Activated naive CD8-positive, alpha-beta T cell treated with anti-CD3 and anti-CD28 coated beads for 36 hours (primary cell): ENCODE measurements around the gene C12orf57. TPM values are rescaled to one million over a fixed set of nuclear protein-coding genes. Genes with fewer than 3 reads are reported as not detected.

Experiments used
- DNase-seq: peaks from one replicate; pipeline ENCODE4 v3.0.0; 2021
- H3K27ac Mint-ChIP-seq: one replicate; pipeline ENCODE4 v1.8.0; 2022; ENCODE audit warnings: mild to moderate bottlenecking, moderate library complexity, mixed read lengths
- H3K27me3 Mint-ChIP-seq: one replicate; pipeline ENCODE4 v1.8.0; 2022; ENCODE audit warnings: mild to moderate bottlenecking, mixed read lengths
- H3K36me3 Mint-ChIP-seq: one replicate; pipeline ENCODE4 v1.8.0; 2021; ENCODE audit warnings: mild to moderate bottlenecking, mixed read lengths
- H3K4me1 Mint-ChIP-seq: one replicate; pipeline ENCODE4 v1.8.0; 2021; ENCODE audit warnings: mixed read lengths
- H3K4me3 Mint-ChIP-seq: one replicate; pipeline ENCODE4 v1.8.0; 2022; ENCODE audit warnings: mild to moderate bottlenecking, moderate library complexity, mixed read lengths
- H3K9me3 Mint-ChIP-seq: one replicate; pipeline ENCODE4 v1.8.0; 2022; ENCODE audit warnings: mixed read lengths
- total RNA-seq, 2 experiments: library from RNA; stranded (reverse); gene quantifications; one replicate each; pipeline ENCODE4 v1.2.3, GENCODE V29; 2021

The C12orf57 gene
- total RNA-seq, 2 experiments from 2014 or later: 203 to 208 TPM

DNA sequence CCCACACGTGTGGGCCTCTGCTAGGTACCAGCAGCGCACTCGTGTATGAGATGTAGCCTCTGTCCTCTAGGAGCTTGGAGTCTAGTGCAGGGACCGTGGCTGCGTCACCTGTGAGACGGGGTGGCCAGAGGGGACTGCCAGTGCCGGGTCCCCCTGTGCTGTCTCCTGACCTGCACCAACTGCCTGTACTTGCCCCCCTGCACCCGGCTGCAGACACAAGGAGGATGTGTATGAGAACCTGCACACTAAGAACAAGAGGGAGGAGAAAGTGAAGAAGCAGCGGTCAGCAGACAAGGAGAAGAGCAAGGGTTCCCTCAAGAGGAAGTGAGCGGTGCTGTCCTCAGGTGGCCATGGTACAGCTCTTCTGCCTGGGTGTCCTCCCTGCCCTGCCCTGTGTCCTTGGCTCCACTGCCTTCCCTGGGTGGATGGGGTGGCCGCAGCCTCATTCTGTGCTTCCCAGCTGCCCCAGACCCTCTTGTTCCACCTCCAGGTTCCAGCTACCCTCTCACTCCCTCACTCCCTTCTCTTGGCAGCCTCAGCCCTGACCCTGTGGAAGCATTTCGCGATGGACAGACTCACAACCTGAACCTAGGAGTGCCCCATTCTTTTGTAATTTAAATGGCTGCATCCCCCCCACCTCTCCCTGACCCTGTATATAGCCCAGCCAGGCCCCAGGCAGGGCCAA, 16.9 kb downstream of the C12orf57 start:
- H3K9me3 Mint-ChIP-seq: no peaks in the 10 kb centered on the region
- peaks cover 75% of the 10 kb centered on the region for H3K4me1 Mint-ChIP-seq
- peak overlapping the region; percentile 93 for H3K27ac Mint-ChIP-seq
- peak overlapping the region; percentile 100 for H3K4me3 Mint-ChIP-seq
- peaks cover 68% of the 10 kb centered on the region for H3K36me3 Mint-ChIP-seq
- H3K27me3 Mint-ChIP-seq: no peaks in the 10 kb centered on the region
- no peak for DNase-seq

DNA sequence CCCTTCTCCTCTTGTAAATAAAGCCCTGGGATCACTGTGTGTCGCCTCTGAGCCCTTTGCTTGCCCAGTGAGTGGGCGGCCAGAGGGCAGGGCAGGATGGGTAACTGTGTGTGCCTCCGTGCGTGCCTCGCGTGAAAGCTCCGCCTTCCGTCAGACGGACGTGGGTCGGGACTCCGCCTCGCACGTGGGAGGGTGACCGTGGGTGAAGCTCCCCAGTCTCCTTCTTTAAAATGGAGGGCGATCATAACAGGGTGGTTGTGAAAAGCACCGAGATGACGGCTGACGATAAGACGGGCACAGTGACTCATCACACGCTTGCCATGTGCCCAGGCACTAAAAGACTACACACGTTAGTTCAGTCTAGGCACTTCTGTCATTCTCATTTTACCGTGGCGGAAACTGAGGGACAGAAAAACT, 17.5 kb downstream of the C12orf57 start:
- H3K27ac Mint-ChIP-seq: peak overlapping the region; percentile 93
- peaks cover 74% of the 10 kb centered on the region for H3K4me1 Mint-ChIP-seq
- DNase-seq: peak; percentile 91
- H3K36me3 Mint-ChIP-seq: peaks cover 67% of the 10 kb centered on the region
- peak overlapping the region; percentile 100 for H3K4me3 Mint-ChIP-seq
- H3K27me3 Mint-ChIP-seq: no peaks in the 10 kb centered on the region
- H3K9me3 Mint-ChIP-seq: no peaks in the 10 kb centered on the region

GRCh38 chr12:6961695-6962284, 18.0 kb downstream of the C12orf57 start:
- peak; percentile 67 for DNase-seq
- Mint-ChIP-seq H3K9me3 (no peaks in the 10 kb centered on the region), H3K4me3 (peak overlapping the region; percentile 100), H3K27ac (peak overlapping the region; percentile 93), H3K4me1 (peaks cover 73% of the 10 kb centered on the region), H3K27me3 (no peaks in the 10 kb centered on the region), H3K36me3 (peaks cover 64% of the 10 kb centered on the region)

- Mint-ChIP-seq H3K27me3 (no peaks in the 10 kb centered on the region), H3K27ac (peak overlapping the region; percentile 93), H3K9me3 (no peaks in the 10 kb centered on the region), H3K4me1 (peaks cover 71% of the 10 kb centered on the region), H3K4me3 (peak overlapping the region; percentile 100), H3K36me3 (peaks cover 61% of the 10 kb centered on the region)
- DNase-seq: peak; percentile 13
Measured at GRCh38 chr12:6962285-6963015, 18.6 kb downstream of the C12orf57 start.

- peaks cover 60% of the 10 kb centered on the region for H3K36me3 Mint-ChIP-seq
- peak; percentile 9 for DNase-seq
- H3K27me3 Mint-ChIP-seq: no peaks in the 10 kb centered on the region
- H3K4me1 Mint-ChIP-seq: peaks cover 69% of the 10 kb centered on the region
- no peaks in the 10 kb centered on the region for H3K9me3 Mint-ChIP-seq
- H3K4me3 Mint-ChIP-seq: peak overlapping the region; percentile 34
- H3K27ac Mint-ChIP-seq: peak overlapping the region; percentile 93
Measured at GRCh38 chr12:6963016-6963731, 19.4 kb downstream of the C12orf57 start.

- Mint-ChIP-seq H3K27me3 (no peaks in the 10 kb centered on the region), H3K4me1 (peaks cover 70% of the 10 kb centered on the region), H3K36me3 (peaks cover 60% of the 10 kb centered on the region), H3K9me3 (no peaks in the 10 kb centered on the region), H3K4me3 (peak overlapping the region; percentile 18), H3K27ac (peak overlapping the region; percentile 98)
- peak; percentile 4 for DNase-seq
Measured at GRCh38 chr12:6963791-6964413, 20.1 kb downstream of the C12orf57 start.

DNA sequence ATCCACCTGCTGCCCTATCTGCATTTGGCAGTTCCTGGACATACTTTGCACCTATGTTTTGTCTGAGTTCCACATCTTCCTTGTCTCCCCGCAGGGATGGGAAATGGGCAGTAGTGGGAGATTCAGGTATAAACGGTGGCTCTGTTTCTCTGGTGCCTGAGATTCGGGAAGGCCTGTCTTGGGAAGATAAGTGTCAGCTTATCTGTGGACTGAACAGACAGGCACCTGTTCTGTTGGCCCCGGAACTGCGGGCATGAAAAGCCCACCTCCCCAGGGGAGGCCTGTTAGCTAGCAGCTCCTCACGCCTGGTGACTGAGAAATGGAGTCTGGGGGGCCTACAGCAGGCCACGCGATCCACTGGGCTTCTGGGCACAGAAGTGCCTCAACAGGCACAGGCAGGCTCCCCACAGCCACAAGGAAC, 20.8 kb downstream of the C12orf57 start:
- no peaks in the 10 kb centered on the region for H3K27me3 Mint-ChIP-seq
- no peaks in the 10 kb centered on the region for H3K9me3 Mint-ChIP-seq
- H3K36me3 Mint-ChIP-seq: peaks cover 60% of the 10 kb centered on the region
- no peak overlapping the region for H3K4me3 Mint-ChIP-seq
- no peak for DNase-seq
- peak overlapping the region; percentile 98 for H3K27ac Mint-ChIP-seq
- peaks cover 69% of the 10 kb centered on the region for H3K4me1 Mint-ChIP-seq

- Mint-ChIP-seq H3K27me3 (no peaks in the 10 kb centered on the region), H3K27ac (peak overlapping the region; percentile 98), H3K36me3 (peaks cover 61% of the 10 kb centered on the region), H3K4me3 (peak overlapping the region; percentile 54), H3K9me3 (no peaks in the 10 kb centered on the region), H3K4me1 (peaks cover 69% of the 10 kb centered on the region)
- peak; percentile 87 for DNase-seq
Measured at GRCh38 chr12:6965026-6965661, 21.3 kb downstream of the C12orf57 start.

DNA sequence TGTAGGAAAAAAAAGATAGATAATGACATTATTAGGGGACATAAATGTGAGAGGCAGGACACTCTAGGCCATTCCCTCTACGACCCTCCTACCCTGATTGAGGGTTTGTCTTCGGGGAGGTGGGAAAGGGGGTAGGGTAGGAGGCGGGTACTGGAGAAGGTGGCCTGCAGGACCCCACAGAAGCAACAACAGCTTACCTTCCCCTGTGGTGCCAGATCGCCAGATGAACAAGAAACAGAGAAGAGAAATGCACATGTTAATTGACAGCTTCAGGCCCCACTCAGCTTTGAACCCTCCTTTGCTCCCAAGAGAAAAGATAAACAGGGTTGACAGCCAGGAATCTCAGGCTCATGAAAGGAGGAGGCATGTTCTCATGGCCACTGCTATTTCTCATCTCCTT, 21.9 kb downstream of the C12orf57 start:
- peaks cover 63% of the 10 kb centered on the region for H3K4me1 Mint-ChIP-seq
- peaks cover 56% of the 10 kb centered on the region for H3K36me3 Mint-ChIP-seq
- H3K27me3 Mint-ChIP-seq: no peaks in the 10 kb centered on the region
- no peak for DNase-seq
- no peaks in the 10 kb centered on the region for H3K9me3 Mint-ChIP-seq
- peak overlapping the region; percentile 54 for H3K4me3 Mint-ChIP-seq
- H3K27ac Mint-ChIP-seq: peak overlapping the region; percentile 98

GRCh38 chr12:6966351-6966750, 22.5 kb downstream of the C12orf57 start:
- no peak for DNase-seq
- H3K4me1 Mint-ChIP-seq: peaks cover 57% of the 10 kb centered on the region
- peaks cover 56% of the 10 kb centered on the region for H3K36me3 Mint-ChIP-seq
- H3K9me3 Mint-ChIP-seq: no peaks in the 10 kb centered on the region
- H3K27me3 Mint-ChIP-seq: no peaks in the 10 kb centered on the region
- peak overlapping the region; percentile 98 for H3K27ac Mint-ChIP-seq
- H3K4me3 Mint-ChIP-seq: peak overlapping the region; percentile 59

DNA sequence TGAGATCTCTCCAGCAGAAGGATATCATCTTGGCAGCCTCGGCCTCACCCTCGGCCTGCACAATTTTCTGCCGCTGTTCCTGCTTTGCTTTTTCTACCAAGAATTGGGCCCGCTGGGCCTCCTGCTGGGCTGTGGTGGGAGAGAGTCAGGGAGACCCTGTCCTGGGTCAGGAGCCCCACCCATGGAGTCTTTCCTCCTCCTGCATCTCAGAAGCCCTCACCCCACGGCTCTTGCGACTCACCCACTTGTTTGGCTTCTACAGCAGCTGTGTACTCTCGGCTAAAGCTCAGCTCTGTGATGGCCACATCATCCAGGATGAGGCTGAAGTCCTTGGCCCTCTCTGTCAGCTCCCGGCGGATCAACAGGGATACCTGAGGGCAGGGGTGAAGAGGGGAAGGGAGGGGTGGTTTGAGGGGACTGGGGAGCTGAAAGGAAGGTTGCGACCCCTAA, 23.9 kb downstream of the C12orf57 start:
- Mint-ChIP-seq H3K36me3 (peaks cover 62% of the 10 kb centered on the region), H3K4me1 (peaks cover 56% of the 10 kb centered on the region), H3K27me3 (no peaks in the 10 kb centered on the region), H3K9me3 (no peaks in the 10 kb centered on the region), H3K4me3 (peak overlapping the region; percentile 29), H3K27ac (peak overlapping the region; percentile 56)
- no peak for DNase-seq

DNA sequence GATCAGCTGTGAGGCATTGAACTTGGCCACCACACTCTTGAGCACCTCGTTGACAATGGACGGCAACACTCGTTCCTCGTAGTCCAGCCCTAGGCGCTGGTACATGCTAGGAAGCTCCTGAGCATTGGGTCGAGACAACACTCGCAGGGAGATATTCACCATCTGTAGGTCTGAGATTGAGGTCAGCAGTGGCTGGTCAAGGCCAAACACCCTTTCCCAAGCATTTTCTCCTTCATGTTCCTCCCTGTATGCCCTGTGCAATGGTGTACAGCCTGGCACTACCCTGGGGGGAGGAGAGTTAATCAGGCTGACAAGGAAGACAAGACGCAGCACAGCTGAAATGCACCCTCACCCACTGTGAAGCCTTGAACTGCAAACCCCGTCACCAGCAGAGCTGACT, 24.6 kb downstream of the C12orf57 start:
- DNase-seq: no peak
- Mint-ChIP-seq H3K27ac (peak overlapping the region; percentile 100), H3K4me3 (peak overlapping the region; percentile 100), H3K9me3 (no peaks in the 10 kb centered on the region), H3K27me3 (no peaks in the 10 kb centered on the region), H3K36me3 (peaks cover 66% of the 10 kb centered on the region), H3K4me1 (peaks cover 62% of the 10 kb centered on the region)

- H3K4me3 Mint-ChIP-seq: peak overlapping the region; percentile 100
- DNase-seq: no peak
- H3K27ac Mint-ChIP-seq: peak overlapping the region; percentile 100
- H3K9me3 Mint-ChIP-seq: no peaks in the 10 kb centered on the region
- H3K27me3 Mint-ChIP-seq: no peaks in the 10 kb centered on the region
- H3K36me3 Mint-ChIP-seq: peaks cover 72% of the 10 kb centered on the region
- peaks cover 66% of the 10 kb centered on the region for H3K4me1 Mint-ChIP-seq
Measured at GRCh38 chr12:6970096-6970527, 26.3 kb downstream of the C12orf57 start.

GRCh38 chr12:6974180-6974579, 30.4 kb downstream of the C12orf57 start:
- Mint-ChIP-seq H3K27me3 (no peaks in the 10 kb centered on the region), H3K36me3 (peaks cover 60% of the 10 kb centered on the region), H3K27ac (peak overlapping the region; percentile 47), H3K4me1 (peaks cover 45% of the 10 kb centered on the region), H3K9me3 (no peaks in the 10 kb centered on the region), H3K4me3 (no peak overlapping the region)
- DNase-seq: no peak
